ENCODE results near the gene M6PR. TPM values are rescaled to one million over a fixed set of nuclear protein-coding genes. Genes with fewer than 3 reads are reported as not detected.
"Not testable (repeated sequence)": the region's sequence is repeated elsewhere in the genome, so short reads cannot be mapped to it uniquely, and the experiment has no call there.

The M6PR gene
- total RNA-seq, 4 donors from 2014 or later = 79.5 to 105 (median 90.2) TPM

- H3K9me3 ChIP-seq = no peaks in the 10 kb centered on the region
- ATAC-seq = no peak
- no peak overlapping the region for H3K27ac ChIP-seq
- TF ChIP-seq POLR2A (IDR thresholded peaks at IDR 0.05) = no peak
- TF ChIP-seq CTCF (IDR thresholded peaks at IDR 0.05) = no peak
- no peak for TF ChIP-seq EP300 (IDR thresholded peaks at IDR 0.05)
- TF ChIP-seq POLR2AphosphoS5 (IDR thresholded peaks at IDR 0.05) = no peak
- no peaks in the 10 kb centered on the region for H3K27me3 ChIP-seq
- peaks cover 0 to 40% (median 4%) of the 10 kb centered on the region in 3 donors for H3K4me1 ChIP-seq
- H3K4me3 ChIP-seq = no peak overlapping the region
- H3K36me3 ChIP-seq = peaks cover 6 to 36% of the 10 kb centered on the region in 2 donors
Measured at GRCh38 chr12:8947737-8948136, 1.7 kb downstream of the M6PR start.

GRCh38 chr12:8946733-8947132 lies 2.7 kb downstream of the M6PR start:
- H3K9me3 ChIP-seq = no peaks in the 10 kb centered on the region
- no peak for ATAC-seq
- H3K36me3 ChIP-seq = peaks cover 12 to 46% of the 10 kb centered on the region in 2 donors
- no peak overlapping the region for H3K27ac ChIP-seq
- no peak overlapping the region for H3K4me3 ChIP-seq
- WGBS, 2 donors (ENCODE audit: low coverage in 1 of 2) = 40 to 67% methylated on average over 1 of the region's 1 CpG
- H3K4me1 ChIP-seq = peaks cover 0 to 38% (median 4%) of the 10 kb centered on the region in 3 donors
- TF ChIP-seq POLR2AphosphoS5 (IDR thresholded peaks at IDR 0.05) (no peak), POLR2A (IDR thresholded peaks at IDR 0.05) (no peak), CTCF (IDR thresholded peaks at IDR 0.05) (no peak), EP300 (IDR thresholded peaks at IDR 0.05) (no peak)
- no peaks in the 10 kb centered on the region for H3K27me3 ChIP-seq

GRCh38 chr12:8943565-8944186 lies 5.8 kb downstream of the M6PR start:
- TF ChIP-seq POLR2AphosphoS5 (IDR thresholded peaks at IDR 0.05) (no peak), EP300 (IDR thresholded peaks at IDR 0.05) (no peak)
- Histone ChIP-seq H3K9me3 (no peaks in the 10 kb centered on the region), H3K27ac (no peak overlapping the region), H3K4me3 (no peak overlapping the region), H3K27me3 (no peaks in the 10 kb centered on the region), H3K36me3 (peaks cover 12 to 59% of the 10 kb centered on the region in 2 donors), H3K4me1 (peaks cover 0 to 21% (median 4%) of the 10 kb centered on the region in 3 donors)
- no peak for ATAC-seq
- WGBS, 2 donors (ENCODE audit: low coverage in 1 of 2) = 88 to 93% methylated on average over 7 to 9 of the region's 10 CpGs

GRCh38 chr12:8941691-8942478 lies 7.6 kb downstream of the M6PR start:
- no peak overlapping the region for H3K4me3 ChIP-seq
- peaks cover 0 to 3% (median 0%) of the 10 kb centered on the region in 3 donors for H3K4me1 ChIP-seq
- TF ChIP-seq POLR2A (IDR thresholded peaks at IDR 0.05) = no peak
- no peak for TF ChIP-seq CTCF (IDR thresholded peaks at IDR 0.05)
- no peak for TF ChIP-seq POLR2AphosphoS5 (IDR thresholded peaks at IDR 0.05)
- no peak for TF ChIP-seq EP300 (IDR thresholded peaks at IDR 0.05)
- H3K9me3 ChIP-seq = no peaks in the 10 kb centered on the region
- no peak for ATAC-seq
- no peak overlapping the region for H3K27ac ChIP-seq
- WGBS, 2 donors (ENCODE audit: low coverage in 1 of 2) = 70 to 74% methylated on average over 3 to 4 of the region's 5 CpGs
- H3K36me3 ChIP-seq = peaks cover 12 to 77% of the 10 kb centered on the region in 2 donors
- no peaks in the 10 kb centered on the region for H3K27me3 ChIP-seq

GRCh38 chr12:8937842-8938442 lies 11.5 kb downstream of the M6PR start:
- WGBS, 2 donors (ENCODE audit: low coverage in 1 of 2) = 58 to 82% methylated on average over 2 to 5 of the region's 5 CpGs
- not testable (repeated sequence) for H3K4me3 ChIP-seq, ATAC-seq, H3K4me1 ChIP-seq, H3K27ac ChIP-seq, H3K27me3 ChIP-seq, H3K9me3 ChIP-seq
- peaks cover 7 to 82% of the 10 kb centered on the region in 2 donors for H3K36me3 ChIP-seq
